GM18511 (cell line): ENCODE measurements around the gene CPB1.
"Not testable (repeated sequence)": the region's sequence is repeated elsewhere in the genome, so short reads cannot be mapped to it uniquely, and the experiment has no call there.

Experiments used
- ATAC-seq: cut with Tn5 transposase; IDR thresholded peaks from one replicate; pipeline ENCODE4 v1.9.1; 2021; ENCODE audit warnings: mild to moderate bottlenecking, moderate library complexity; ENCODE audit not compliant: unreplicated experiment

CPB1 gene

DNA sequence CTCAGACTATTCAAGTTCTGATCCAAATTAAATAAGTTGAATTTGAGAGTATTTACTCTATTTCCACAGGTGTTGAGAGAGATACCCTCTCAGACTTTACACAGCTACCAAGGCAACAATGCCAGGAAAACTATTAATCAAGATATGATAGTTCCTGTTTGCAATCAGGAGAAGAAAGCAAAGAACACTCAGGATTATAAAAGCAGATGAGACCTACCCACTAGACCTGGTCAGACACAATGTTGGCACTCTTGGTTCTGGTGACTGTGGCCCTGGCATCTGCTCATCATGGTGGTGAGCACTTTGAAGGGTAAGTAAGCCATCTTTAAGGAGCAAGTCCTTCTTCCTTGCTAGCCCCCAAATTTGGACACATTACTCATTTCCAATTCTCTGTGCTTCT, at the start of gene CPB1:
Gene CPB1, plus strand, starts transcription at position 227 of the 400 bp plus-strand sequence. Its CDS starts 13 bp downstream, at position 240.
- no peak for ATAC-seq

DNA sequence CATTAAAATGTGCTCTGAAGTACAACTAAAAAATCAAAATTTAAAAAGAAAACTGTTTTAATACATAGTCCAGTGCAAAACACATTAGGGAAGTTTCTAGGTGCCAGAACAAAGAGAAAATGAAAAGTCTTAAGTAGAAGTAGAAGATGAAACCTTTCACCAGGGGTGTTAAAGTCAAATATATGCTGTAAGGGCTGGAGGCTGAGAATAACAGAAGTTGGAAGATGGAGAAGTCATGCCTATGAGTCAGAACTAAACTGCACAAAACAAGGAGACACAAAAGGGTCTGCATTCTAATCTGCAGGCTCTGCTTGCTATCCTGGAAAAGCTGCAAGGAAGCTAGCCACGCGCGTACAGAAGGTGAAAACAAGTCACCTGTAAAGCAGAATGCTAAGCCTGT, 48.7 kb upstream of the CPB1 start:
- no peak for ATAC-seq

DNA sequence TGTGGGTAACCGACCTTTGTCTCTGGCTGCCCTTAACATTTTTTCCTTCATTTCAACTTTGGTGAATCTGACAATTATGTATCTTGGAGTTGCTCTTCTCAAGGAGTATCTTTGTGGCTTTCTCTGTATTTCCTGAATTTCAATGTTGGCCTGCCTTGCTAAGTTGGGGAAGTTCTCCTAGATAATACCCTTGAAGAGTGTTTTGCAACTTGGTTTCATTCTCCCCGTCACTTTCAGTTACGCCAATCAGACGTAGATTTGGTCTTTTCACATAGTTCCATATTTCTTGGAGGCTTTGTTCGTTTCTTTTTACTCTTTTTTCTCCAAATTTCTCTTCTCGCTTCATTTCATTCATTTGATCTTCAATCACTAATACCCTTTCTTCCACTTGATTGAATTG, 42.6 kb upstream of the CPB1 start:
- not testable (repeated sequence) for ATAC-seq

DNA sequence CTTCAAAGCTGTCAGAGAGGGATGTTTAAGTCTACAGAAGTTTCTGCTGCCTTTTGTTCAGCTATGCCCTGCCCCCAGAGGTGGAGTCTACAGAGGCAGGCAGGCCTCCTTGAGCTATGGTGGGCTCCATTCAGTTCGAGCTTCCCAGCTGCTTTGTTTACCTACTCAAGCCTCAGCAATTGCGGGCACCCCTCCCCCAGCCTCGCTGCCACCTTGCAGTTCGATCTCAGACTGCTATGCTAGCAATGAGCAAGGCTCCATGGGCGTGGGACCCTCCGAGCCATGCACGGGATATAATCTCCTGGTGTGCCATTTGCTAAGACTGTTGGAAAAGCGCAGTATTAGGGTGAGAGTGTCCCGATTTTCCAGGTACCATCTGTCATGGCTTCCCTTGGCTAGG, 41.5 kb upstream of the CPB1 start:
- not testable (repeated sequence) for ATAC-seq

GRCh38 chr3:148789146-148789545, 38.5 kb upstream of the CPB1 start:
- ATAC-seq = no peak

GRCh38 chr3:148789906-148790305, 37.7 kb upstream of the CPB1 start:
- ATAC-seq = no peak

DNA sequence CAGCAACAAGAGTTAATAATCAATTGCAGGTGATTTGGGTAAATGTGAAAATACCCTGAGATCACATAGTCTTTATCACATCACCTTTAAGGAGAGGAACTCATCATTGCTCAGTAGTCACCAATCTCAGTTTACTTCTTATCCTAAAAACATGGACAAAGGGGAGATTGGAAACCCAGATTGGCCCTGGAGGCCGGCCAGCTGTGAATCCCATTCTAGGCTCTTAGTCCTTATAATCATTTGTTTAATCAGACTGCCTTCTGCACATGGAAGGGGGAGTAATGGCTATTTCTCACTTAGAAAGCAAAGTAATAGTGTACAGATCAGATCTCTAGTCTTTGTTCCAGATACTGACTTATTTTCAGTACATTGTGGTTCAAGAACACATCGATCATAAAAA, 37.2 kb upstream of the CPB1 start:
- no peak for ATAC-seq

DNA sequence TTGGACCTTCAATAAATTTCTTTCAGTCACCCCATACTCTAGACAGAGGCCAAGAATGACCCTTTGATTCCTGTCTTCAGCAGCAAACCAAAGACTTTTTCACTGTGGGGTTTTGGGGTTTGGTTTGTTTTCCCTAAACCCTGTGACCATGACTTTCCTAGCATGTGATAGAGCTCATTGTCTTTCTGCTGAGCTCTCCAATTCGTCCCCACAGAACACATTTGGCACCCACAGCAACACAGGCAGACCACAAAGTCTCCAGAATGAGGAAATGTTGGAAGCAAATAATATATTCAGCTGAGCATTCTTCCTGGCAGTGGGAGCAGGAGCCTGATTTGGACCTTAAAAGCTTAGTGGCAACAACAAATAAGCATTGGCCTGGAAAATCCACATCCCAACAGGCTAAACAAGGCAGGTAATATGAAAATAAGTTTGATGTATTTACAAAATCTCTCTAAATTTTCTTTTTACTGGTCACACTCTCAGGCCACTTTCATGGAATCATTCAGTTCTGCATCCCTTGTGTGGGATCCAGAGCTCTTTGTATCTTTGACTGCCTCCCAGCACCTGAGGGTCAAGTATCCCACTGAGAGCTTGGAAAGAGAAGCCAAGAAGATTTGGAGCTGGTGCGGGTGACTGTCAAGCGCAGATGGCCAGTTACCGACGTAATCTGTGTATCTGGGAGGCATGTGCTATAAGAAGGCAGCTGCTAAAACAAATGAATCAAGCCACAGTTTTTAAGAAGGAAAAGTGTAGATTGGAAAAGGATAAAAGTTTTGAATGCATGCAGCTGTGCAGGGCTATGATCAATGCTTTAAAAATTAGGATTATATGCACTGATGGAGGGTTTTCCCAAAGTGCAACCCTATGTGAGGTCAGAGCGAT, 36.5 kb upstream of the CPB1 start:
- no peak for ATAC-seq

GRCh38 chr3:148791920-148792319, 35.7 kb upstream of the CPB1 start:
- no peak for ATAC-seq

DNA sequence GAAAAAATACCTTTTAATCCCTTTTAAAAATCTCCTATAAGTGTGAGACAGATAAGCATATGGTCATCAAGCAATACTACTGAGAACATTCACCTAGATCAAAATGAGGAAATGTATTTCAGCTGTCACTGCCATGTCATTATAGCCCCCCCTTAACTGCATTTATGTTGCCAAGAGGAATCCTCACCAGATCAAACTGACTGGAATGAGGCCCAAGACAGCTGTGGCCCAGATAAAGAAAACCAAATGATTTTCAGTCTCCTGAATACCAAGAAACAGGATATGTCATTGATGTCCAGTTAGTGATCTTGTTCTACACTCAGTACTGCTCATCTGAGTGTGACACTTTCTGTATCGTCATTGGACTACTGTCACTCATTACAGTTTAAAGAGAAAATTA, 35.1 kb upstream of the CPB1 start:
- no peak for ATAC-seq

GRCh38 chr3:148796799-148797198, 30.8 kb upstream of the CPB1 start:
- ATAC-seq = no peak

DNA sequence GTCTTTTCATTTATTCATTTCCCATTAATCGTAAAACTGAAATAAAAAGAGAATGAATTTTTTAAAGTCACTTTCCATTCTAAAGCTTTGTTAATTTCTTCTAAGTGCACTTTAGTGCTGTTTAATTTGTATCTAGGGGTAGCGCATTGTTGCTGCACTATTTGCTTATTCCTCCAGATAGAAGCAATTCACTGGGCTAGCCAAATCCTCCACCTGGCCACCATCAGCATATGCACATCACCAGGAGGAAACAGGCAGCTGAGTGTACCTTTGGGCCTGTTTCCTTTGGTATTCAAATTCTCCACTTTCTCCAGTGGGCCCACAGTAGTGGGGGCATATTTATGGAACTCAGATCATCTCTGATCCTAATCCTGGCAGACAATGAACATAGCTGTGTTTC, 29.8 kb upstream of the CPB1 start:
- no peak for ATAC-seq

DNA sequence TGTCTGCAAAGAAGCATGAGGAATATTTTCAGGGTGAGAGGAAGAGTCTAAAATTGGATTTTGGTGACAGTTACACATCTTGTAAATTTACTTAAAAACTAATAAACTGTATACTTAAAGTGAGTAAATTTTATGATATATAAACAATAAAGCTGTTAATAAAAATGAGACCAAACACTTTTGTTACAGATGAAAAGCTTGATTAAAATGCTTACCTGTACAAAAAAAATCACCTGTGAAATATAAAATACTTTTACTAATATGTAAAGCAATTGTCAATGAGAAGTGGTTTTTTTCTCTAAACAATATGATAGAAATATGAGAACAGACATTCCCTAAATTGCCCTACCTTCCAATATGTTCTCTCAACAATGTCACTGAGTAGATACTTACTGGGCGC, 27.2 kb upstream of the CPB1 start:
- ATAC-seq = no peak

DNA sequence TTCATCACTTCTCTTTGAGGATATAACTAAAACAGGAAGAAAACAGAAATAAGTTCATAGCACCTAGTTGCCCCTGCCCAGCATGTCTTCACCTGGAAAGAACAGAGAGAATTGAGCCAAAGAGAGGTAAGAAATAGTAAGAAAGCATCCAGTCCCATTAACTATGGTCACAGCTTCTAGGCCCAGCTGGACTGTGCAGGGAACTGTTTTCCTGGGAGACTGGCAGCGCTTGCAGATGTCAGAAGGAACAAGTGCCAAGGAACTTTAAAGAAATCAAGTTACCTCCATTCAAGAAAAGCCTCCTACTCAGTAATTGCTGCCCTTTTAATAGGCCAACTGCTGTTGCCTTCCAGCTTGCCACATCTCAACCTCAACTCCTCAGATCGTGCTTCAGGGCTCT, 17.8 kb upstream of the CPB1 start:
- ATAC-seq = no peak

- ATAC-seq = no peak
Observed at GRCh38 chr3:148815316-148816110, 12.1 kb upstream of the CPB1 start.

DNA sequence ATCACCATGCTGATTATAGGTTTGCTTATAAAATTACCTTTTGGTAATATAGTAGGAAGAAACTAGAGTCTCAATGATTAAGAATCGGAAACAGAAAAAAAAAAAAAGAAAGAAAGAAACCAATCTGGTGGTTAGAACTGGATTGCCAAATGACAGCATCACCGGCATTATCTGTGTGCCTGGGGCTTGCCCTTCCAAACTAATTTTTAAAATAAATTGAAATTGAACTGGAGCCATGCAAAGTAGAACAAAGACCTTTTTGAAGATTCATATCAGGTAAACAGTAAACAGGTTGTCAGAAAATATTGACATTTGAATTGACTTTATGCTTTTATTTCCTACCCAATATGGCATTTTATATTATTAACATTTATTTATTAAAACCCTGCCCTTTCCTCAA, 11.2 kb upstream of the CPB1 start:
- no peak for ATAC-seq

- ATAC-seq = no peak
Observed at GRCh38 chr3:148816981-148817525, 10.6 kb upstream of the CPB1 start.

DNA sequence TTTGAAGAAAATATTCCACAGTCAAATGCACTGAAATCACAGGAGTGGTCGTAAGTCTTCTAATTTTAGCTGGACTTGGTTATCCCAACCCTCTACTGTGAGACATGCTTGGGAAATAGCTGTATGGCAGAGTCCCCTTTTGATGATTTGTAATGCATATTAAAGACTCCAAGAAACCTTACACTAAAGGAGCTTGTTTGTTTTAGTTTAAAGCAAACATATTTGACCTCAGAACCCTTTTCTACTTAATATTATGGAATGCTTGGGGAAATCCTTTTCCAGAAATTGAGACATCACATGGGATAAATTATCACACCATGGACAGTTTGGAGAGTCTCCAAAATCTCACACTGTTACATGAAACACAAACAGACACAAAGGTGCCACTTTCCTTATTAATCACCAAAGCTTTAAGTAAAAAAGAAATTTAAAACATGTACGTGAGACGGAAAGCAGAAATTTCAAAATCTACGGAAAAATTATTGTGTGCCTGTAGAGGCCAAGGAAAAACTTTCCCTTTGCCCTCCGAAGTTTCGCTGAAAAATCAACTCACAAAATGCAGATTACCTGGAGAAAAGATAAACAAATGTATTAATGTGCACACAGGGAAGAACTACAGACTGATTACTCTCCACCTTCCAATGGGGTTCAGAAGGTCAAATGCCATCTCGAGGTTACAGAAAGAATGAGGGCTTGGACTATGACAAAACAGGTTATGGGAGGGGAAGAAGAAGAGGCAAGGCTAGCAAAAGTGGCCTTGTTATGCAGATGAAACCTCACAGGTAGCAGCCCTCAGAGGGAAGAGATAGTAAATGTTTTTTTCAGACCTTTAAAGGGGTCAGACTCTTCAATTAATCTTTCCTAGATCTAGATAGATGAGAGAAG, 7.0 kb upstream of the CPB1 start:
- no peak for ATAC-seq

GRCh38 chr3:148823026-148823425, 4.6 kb upstream of the CPB1 start:
- no peak for ATAC-seq

DNA sequence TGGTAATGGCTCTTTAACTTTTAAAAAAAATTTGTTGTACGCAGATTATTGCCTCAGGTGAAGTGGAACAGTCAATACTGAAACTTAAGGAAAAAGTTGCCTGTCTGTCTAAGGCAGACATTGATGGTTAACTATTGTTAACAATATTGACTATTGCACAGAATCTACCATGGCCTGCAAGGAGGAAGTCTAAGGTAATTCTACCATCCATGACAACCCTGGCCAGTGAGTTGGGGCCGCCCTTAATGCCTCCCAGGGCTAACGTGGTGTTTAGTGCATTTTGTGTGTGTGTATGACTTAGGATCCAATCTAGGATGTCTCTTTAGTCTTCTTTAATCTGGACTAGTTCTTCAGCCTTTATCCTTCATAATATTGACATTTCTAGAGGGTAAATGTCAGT, 2.1 kb upstream of the CPB1 start:
- ATAC-seq = no peak
